GM21528 (cell line): ENCODE measurements around the gene ABHD11.

ENCODE experiments used
- ATAC-seq: cut with Tn5 transposase; IDR thresholded peaks from one replicate; pipeline ENCODE4 v1.9.1; 2021; ENCODE audit warnings: mild to moderate bottlenecking, moderate library complexity; ENCODE audit not compliant: unreplicated experiment, low FRiP score

Gene ABHD11

GRCh38 chr7:73702665-73703064 is 35.9 kb downstream of the ABHD11 start:
- ATAC-seq: no peak

- no peak for ATAC-seq
Measured at GRCh38 chr7:73702226-73702625, 36.4 kb downstream of the ABHD11 start.

- ATAC-seq: no peak
Measured at GRCh38 chr7:73701357-73701995, 37.1 kb downstream of the ABHD11 start.

- ATAC-seq: no peak
Measured at GRCh38 chr7:73700581-73701134, 37.9 kb downstream of the ABHD11 start.

- ATAC-seq: no peak
Measured at GRCh38 chr7:73700069-73700423, 38.6 kb downstream of the ABHD11 start.

GRCh38 chr7:73699370-73700068 is 39.1 kb downstream of the ABHD11 start:
- no peak for ATAC-seq

GRCh38 chr7:73698410-73698809 is 40.2 kb downstream of the ABHD11 start:
- ATAC-seq: no peak

- no peak for ATAC-seq
Measured at GRCh38 chr7:73696372-73696771, 42.2 kb downstream of the ABHD11 start.

GRCh38 chr7:73690646-73691045 is 48.0 kb downstream of the ABHD11 start:
- no peak for ATAC-seq

- no peak for ATAC-seq
Measured at GRCh38 chr7:73688288-73688687, 50.3 kb downstream of the ABHD11 start.
